ENCODE measurements around the gene COMT. TPM values are rescaled to one million over a fixed set of nuclear protein-coding genes. Genes with fewer than 3 reads are reported as not detected.

COMT gene
- total RNA-seq, 4 donors from 2014 or later: 105 to 235 (median 208) TPM

GRCh38 chr22:19972251-19972650, 30.7 kb downstream of the COMT start:
- H3K27me3 ChIP-seq: no peaks in the 10 kb centered on the region
- 86% methylated on average over 1 of the region's 9 CpGs; no CpG with 5 or more reads in 1 of the 2 donors for WGBS, 2 donors (ENCODE audit: low coverage in 1 of 2)
- H3K4me1 ChIP-seq: peaks cover 0 to 28% (median 12%) of the 10 kb centered on the region in 3 donors
- ATAC-seq: no peak
- no peak for TF ChIP-seq POLR2AphosphoS5 (IDR thresholded peaks at IDR 0.05)
- TF ChIP-seq POLR2A (IDR thresholded peaks at IDR 0.05): no peak
- TF ChIP-seq EP300 (IDR thresholded peaks at IDR 0.05): no peak
- TF ChIP-seq, protein P1, sequence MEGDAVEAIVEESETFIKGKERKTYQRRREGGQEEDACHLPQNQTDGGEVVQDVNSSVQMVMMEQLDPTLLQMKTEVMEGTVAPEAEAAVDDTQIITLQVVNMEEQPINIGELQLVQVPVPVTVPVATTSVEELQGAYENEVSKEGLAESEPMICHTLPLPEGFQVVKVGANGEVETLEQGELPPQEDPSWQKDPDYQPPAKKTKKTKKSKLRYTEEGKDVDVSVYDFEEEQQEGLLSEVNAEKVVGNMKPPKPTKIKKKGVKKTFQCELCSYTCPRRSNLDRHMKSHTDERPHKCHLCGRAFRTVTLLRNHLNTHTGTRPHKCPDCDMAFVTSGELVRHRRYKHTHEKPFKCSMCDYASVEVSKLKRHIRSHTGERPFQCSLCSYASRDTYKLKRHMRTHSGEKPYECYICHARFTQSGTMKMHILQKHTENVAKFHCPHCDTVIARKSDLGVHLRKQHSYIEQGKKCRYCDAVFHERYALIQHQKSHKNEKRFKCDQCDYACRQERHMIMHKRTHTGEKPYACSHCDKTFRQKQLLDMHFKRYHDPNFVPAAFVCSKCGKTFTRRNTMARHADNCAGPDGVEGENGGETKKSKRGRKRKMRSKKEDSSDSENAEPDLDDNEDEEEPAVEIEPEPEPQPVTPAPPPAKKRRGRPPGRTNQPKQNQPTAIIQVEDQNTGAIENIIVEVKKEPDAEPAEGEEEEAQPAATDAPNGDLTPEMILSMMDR (IDR thresholded peaks at IDR 0.05): no peak
- peak overlapping the region in 1 of 4 donors; percentile 33 for H3K27ac ChIP-seq
- H3K9me3 ChIP-seq: no peaks in the 10 kb centered on the region
- peaks cover 0 to 74% of the 10 kb centered on the region in 2 donors for H3K36me3 ChIP-seq
- H3K4me3 ChIP-seq: no peak overlapping the region

GRCh38 chr22:19972652-19973550, 31.3 kb downstream of the COMT start:
- 60 to 96% methylated on average over 1 to 16 of the region's 50 CpGs for WGBS, 2 donors (ENCODE audit: low coverage in 1 of 2)
- Histone ChIP-seq H3K36me3 (peaks cover 0 to 74% of the 10 kb centered on the region in 2 donors), H3K4me3 (no peak overlapping the region), H3K27ac (peak overlapping the region in 1 of 4 donors; percentile 33), H3K4me1 (peaks cover 0 to 28% (median 12%) of the 10 kb centered on the region in 3 donors), H3K27me3 (no peaks in the 10 kb centered on the region), H3K9me3 (no peaks in the 10 kb centered on the region)
- TF ChIP-seq EP300 (IDR thresholded peaks at IDR 0.05) (no peak), POLR2AphosphoS5 (IDR thresholded peaks at IDR 0.05) (no peak), POLR2A (IDR thresholded peaks at IDR 0.05) (no peak)
- TF ChIP-seq, protein P1 (IDR thresholded peaks at IDR 0.05): no peak
- ATAC-seq: no peak

GRCh38 chr22:19973551-19974267, 32.1 kb downstream of the COMT start:
- 100% methylated on average over 2 of the region's 46 CpGs; no CpG with 5 or more reads in 1 of the 2 donors for WGBS, 2 donors (ENCODE audit: low coverage in 1 of 2)
- no peaks in the 10 kb centered on the region for H3K27me3 ChIP-seq
- ATAC-seq: no peak
- TF ChIP-seq, protein P1 (IDR thresholded peaks at IDR 0.05): no peak
- TF ChIP-seq POLR2AphosphoS5 (IDR thresholded peaks at IDR 0.05) (no peak), POLR2A (IDR thresholded peaks at IDR 0.05) (no peak), EP300 (IDR thresholded peaks at IDR 0.05) (no peak)
- peaks cover 0 to 28% (median 12%) of the 10 kb centered on the region in 3 donors for H3K4me1 ChIP-seq
- no peak overlapping the region for H3K27ac ChIP-seq
- no peak overlapping the region for H3K4me3 ChIP-seq
- peaks cover 0 to 74% of the 10 kb centered on the region in 2 donors for H3K36me3 ChIP-seq
- no peaks in the 10 kb centered on the region for H3K9me3 ChIP-seq

- TF ChIP-seq POLR2AphosphoS5 (IDR thresholded peaks at IDR 0.05): no peak
- TF ChIP-seq, protein P1 (IDR thresholded peaks at IDR 0.05): no peak
- TF ChIP-seq POLR2A (IDR thresholded peaks at IDR 0.05): no peak
- no peak for TF ChIP-seq EP300 (IDR thresholded peaks at IDR 0.05)
- 58% methylated on average over 3 of the region's 11 CpGs; no CpG with 5 or more reads in 1 of the 2 donors for WGBS, 2 donors (ENCODE audit: low coverage in 1 of 2)
- ATAC-seq: peak; percentile 16
- no peaks in the 10 kb centered on the region for H3K27me3 ChIP-seq
- peak overlapping the region in 3 of 4 donors; percentile 17 to 38 (median 33) for H3K27ac ChIP-seq
- H3K4me1 ChIP-seq: peaks cover 0 to 28% (median 12%) of the 10 kb centered on the region in 3 donors
- H3K9me3 ChIP-seq: no peaks in the 10 kb centered on the region
- peaks cover 0 to 74% of the 10 kb centered on the region in 2 donors for H3K36me3 ChIP-seq
- H3K4me3 ChIP-seq: no peak overlapping the region
These were observed 32.8 kb downstream of the COMT start for GRCh38 chr22:19974268-19974861.
